ENCODE results near the gene CYP11A1. TPM values are rescaled to one million over a fixed set of nuclear protein-coding genes. Genes with fewer than 3 reads are reported as not detected.

Gene CYP11A1
- total and polyA plus RNA-seq, 3 experiments from 2014 or later = not detected

Other genes with a start within 250 kb of the CYP11A1 start
- gene ISLR2, start 237.1 kb downstream of the CYP11A1 start, total RNA-seq = not detected
- gene ISLR2, start 237.1 kb downstream of the CYP11A1 start, polyA plus RNA-seq = not detected
- gene ISLR, start 193.9 kb downstream of the CYP11A1 start, total RNA-seq = not detected
- not detected for gene ISLR, start 193.9 kb downstream of the CYP11A1 start, polyA plus RNA-seq
- not detected for gene STRA6, start 164.9 kb downstream of the CYP11A1 start, total RNA-seq
- gene STRA6, start 164.9 kb downstream of the CYP11A1 start, polyA plus RNA-seq = not detected
- not detected for gene CCDC33, start 131.3 kb downstream of the CYP11A1 start, total RNA-seq
- not detected for gene CCDC33, start 131.3 kb downstream of the CYP11A1 start, polyA plus RNA-seq
- 10 to 100 TPM; 71.2 to 72.5 TPM for gene SEMA7A, start 66.3 kb upstream of the CYP11A1 start, total RNA-seq
- 1.9 TPM for gene SEMA7A, start 66.3 kb upstream of the CYP11A1 start, polyA plus RNA-seq
- 10 to 100 TPM; 64.9 to 67.7 TPM for gene UBL7, start 93.5 kb upstream of the CYP11A1 start, total RNA-seq
- gene UBL7, start 93.5 kb upstream of the CYP11A1 start, polyA plus RNA-seq = 101 TPM
- 10 to 100 TPM; 30.1 to 31.1 TPM for gene ARID3B, start 173.6 kb upstream of the CYP11A1 start, total RNA-seq
- 13.0 TPM for gene ARID3B, start 173.6 kb upstream of the CYP11A1 start, polyA plus RNA-seq
- 100 to 1,000 TPM in 1 of 2 experiments, 10 to 100 TPM in 1; 96.8 to 101 TPM for gene CLK3, start 248.2 kb upstream of the CYP11A1 start, total RNA-seq
- 84.7 TPM for gene CLK3, start 248.2 kb upstream of the CYP11A1 start, polyA plus RNA-seq

Data from CD8-positive, alpha-beta memory T cell (primary cell).